Right atrium auricular region (tissue), 2 donors: Measurements from ENCODE around the gene UBXN6. TPM values are rescaled to one million over a fixed set of nuclear protein-coding genes. Genes with fewer than 3 reads are reported as not detected.

ENCODE experiments used
- DNase-seq: peaks from one replicate; pipeline ENCODE4 v3.0.0-alpha.2; 2019; ENCODE audit warnings: low spot score
- H3K27ac ChIP-seq, 2 donors: fragments of 200-600 bp; sonication (generic); 1 replicate in 1 of 2; 2 replicates in 1 of 2; pipeline ENCODE4 v1.5.1; 2016 to 2019
- H3K27me3 ChIP-seq, 2 donors: fragments of 200-600 bp; sonication (generic); one replicate each; pipeline versions ENCODE4 v1.5.1 to v1.6.0; 2017 to 2019
- H3K36me3 ChIP-seq: fragments of 200-600 bp; sonication (generic); one replicate; pipeline ENCODE4 v1.5.1; 2016
- H3K4me1 ChIP-seq, 2 donors: fragments of 200-600 bp; sonication (generic); one replicate each; pipeline versions ENCODE4 v1.5.1 to v1.6.0; 2017 to 2019
- H3K4me3 ChIP-seq, 2 donors: fragments of 200-600 bp; sonication (generic); 1 replicate in 1 of 2; 2 replicates in 1 of 2; pipeline ENCODE4 v1.5.1; 2017 to 2019; ENCODE audit warnings: mild to moderate bottlenecking in 1 of 2, moderate library complexity in 1 of 2
- H3K9me3 ChIP-seq, 2 donors: fragments of 200-600 bp; sonication (generic); one replicate each; pipeline ENCODE4 v1.5.1; 2019
- total RNA-seq, 2 donors: library from RNA; depleted of rRNA; stranded (reverse); fragments of >200 nt; gene quantifications; one replicate each; pipeline ENCODE4 v1.1.0, GENCODE V29; 2016
- TF ChIP-seq, protein P1 (sequence below), 2 donors: fragments of 200-600 bp; sonication (generic); IDR thresholded peaks; one replicate each; pipeline ENCODE4 v1.5.1; 2019; ENCODE audit warnings: antibody characterized with exemption in 2 of 2

The UBXN6 gene
- total RNA-seq, 2 donors from 2014 or later = 52.8 to 100 TPM

- no peak for DNase-seq
- Histone ChIP-seq H3K36me3 (no peaks in the 10 kb centered on the region), H3K9me3 (no peaks in the 10 kb centered on the region), H3K27ac (no peak overlapping the region), H3K4me3 (no peak overlapping the region), H3K27me3 (no peaks in the 10 kb centered on the region), H3K4me1 (no peaks in the 10 kb centered on the region)
- TF ChIP-seq, protein P1, sequence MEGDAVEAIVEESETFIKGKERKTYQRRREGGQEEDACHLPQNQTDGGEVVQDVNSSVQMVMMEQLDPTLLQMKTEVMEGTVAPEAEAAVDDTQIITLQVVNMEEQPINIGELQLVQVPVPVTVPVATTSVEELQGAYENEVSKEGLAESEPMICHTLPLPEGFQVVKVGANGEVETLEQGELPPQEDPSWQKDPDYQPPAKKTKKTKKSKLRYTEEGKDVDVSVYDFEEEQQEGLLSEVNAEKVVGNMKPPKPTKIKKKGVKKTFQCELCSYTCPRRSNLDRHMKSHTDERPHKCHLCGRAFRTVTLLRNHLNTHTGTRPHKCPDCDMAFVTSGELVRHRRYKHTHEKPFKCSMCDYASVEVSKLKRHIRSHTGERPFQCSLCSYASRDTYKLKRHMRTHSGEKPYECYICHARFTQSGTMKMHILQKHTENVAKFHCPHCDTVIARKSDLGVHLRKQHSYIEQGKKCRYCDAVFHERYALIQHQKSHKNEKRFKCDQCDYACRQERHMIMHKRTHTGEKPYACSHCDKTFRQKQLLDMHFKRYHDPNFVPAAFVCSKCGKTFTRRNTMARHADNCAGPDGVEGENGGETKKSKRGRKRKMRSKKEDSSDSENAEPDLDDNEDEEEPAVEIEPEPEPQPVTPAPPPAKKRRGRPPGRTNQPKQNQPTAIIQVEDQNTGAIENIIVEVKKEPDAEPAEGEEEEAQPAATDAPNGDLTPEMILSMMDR (IDR thresholded peaks at IDR 0.05) = no peak
Measured at GRCh38 chr19:4437103-4437502, 20.5 kb downstream of the UBXN6 start.

GRCh38 chr19:4436231-4436630 is 21.4 kb downstream of the UBXN6 start:
- DNase-seq = no peak
- Histone ChIP-seq H3K4me3 (no peak overlapping the region), H3K4me1 (no peaks in the 10 kb centered on the region), H3K27me3 (no peaks in the 10 kb centered on the region), H3K9me3 (no peaks in the 10 kb centered on the region), H3K36me3 (no peaks in the 10 kb centered on the region), H3K27ac (no peak overlapping the region)
- TF ChIP-seq, protein P1 (IDR thresholded peaks at IDR 0.05) = no peak

- Histone ChIP-seq H3K36me3 (no peaks in the 10 kb centered on the region), H3K27me3 (no peaks in the 10 kb centered on the region), H3K9me3 (no peaks in the 10 kb centered on the region), H3K4me3 (no peak overlapping the region), H3K27ac (no peak overlapping the region), H3K4me1 (no peaks in the 10 kb centered on the region)
- TF ChIP-seq, protein P1 (IDR thresholded peaks at IDR 0.05) = no peak
- no peak for DNase-seq
Measured at GRCh38 chr19:4434391-4434790, 23.2 kb downstream of the UBXN6 start.

GRCh38 chr19:4432918-4433506 is 24.6 kb downstream of the UBXN6 start:
- TF ChIP-seq, protein P1 (IDR thresholded peaks at IDR 0.05) = no peak
- Histone ChIP-seq H3K9me3 (no peaks in the 10 kb centered on the region), H3K27ac (no peak overlapping the region), H3K36me3 (no peaks in the 10 kb centered on the region), H3K27me3 (no peaks in the 10 kb centered on the region), H3K4me1 (no peaks in the 10 kb centered on the region), H3K4me3 (no peak overlapping the region)
- DNase-seq = no peak

GRCh38 chr19:4431808-4432674 is 25.6 kb downstream of the UBXN6 start:
- no peak overlapping the region for H3K4me3 ChIP-seq
- TF ChIP-seq, protein P1 (IDR thresholded peaks at IDR 0.05) = no peak
- H3K36me3 ChIP-seq = no peaks in the 10 kb centered on the region
- DNase-seq = no peak
- no peaks in the 10 kb centered on the region for H3K27me3 ChIP-seq
- no peaks in the 10 kb centered on the region for H3K4me1 ChIP-seq
- H3K9me3 ChIP-seq = no peaks in the 10 kb centered on the region
- H3K27ac ChIP-seq = no peak overlapping the region
